Activated CD4-positive, alpha-beta T cell treated with anti-CD3 and anti-CD28 coated beads for 4 hours (primary cell): ENCODE results near the gene CHST3.

Source experiments
- DNase-seq, 2 donors: peaks; one replicate each; pipeline ENCODE4 v3.0.0-alpha.2; 2020

CHST3 gene

DNA sequence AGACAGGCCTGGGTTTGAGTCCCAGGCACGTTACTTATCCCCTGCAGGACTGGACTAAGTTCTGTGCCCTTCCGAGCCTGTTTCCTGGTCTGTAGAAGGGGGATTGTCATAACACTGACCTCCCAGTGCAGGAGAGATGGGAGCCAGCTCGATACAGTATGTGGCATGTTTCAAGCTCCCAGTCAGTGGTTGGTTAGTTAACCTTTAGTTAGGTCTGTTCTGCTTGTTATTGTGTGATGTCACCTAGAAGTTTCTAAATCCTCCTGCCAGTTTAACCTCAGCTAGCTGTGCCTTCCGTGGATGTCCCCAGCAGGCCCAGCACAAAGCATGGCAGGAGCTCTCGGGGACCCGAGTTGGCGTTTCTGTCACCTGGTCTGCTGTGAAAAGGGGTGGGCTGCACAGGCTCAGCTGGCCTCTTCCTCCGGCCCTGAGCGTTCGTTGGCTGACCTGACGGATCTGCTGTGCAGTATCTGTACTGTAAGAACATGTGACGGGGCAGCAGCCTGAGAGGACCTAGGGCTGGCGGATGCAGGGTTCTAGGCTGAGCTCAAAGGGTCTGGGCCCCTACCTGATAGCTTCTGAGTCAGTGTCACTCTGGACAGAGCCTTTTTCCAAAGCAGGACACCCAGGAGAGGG, 71.2 kb downstream of the CHST3 start:
- DNase-seq, result no peak

DNA sequence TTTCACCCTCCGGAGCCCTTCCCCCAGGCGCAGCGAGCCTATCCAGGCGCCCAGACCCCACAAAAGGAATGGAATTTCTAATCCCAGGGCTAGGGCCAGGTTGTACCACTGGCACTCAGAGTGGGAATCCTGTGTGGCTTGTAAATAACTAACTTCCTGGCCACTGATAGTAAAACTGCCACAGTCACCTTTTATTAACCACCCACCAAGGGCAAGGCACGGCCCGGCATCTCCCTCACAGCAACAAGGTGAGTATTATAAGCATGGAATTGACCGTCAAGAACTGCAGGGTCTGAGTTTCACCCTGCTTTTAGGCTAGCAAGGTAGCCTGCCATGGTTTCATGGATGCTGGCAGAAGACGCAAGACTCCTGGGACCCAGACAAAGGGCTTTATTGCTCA, 73.1 kb downstream of the CHST3 start:
- no peak for DNase-seq

- DNase-seq, result no peak
These were observed 73.6 kb downstream of the CHST3 start for GRCh38 chr10:72037811-72038210.

DNA sequence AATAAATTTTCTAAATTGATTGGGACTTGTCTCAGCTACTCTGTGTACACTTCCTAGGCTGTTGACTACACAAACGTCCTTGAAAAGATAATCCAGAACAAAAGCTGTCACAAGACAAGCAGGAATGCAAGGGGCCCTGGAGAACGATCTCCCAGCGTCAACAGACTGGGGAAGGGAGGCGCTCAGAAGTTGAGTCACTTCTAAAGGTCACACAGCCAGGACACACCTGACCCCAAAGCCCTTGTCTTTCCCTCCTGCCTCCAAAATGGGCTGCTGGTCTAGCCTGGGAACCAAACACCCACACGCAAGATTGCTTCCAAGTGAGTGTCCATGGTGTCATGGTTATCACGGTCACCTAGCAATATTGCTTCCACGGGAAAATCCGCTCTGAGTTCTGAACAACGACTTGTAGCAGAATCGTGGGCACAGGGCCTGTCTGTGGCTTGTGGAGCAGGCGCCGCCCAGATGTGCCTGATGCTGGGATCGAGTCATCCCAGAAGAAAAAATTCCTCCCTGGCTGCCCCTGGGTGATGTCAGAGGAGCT, 74.3 kb downstream of the CHST3 start:
- no peak for DNase-seq

DNA sequence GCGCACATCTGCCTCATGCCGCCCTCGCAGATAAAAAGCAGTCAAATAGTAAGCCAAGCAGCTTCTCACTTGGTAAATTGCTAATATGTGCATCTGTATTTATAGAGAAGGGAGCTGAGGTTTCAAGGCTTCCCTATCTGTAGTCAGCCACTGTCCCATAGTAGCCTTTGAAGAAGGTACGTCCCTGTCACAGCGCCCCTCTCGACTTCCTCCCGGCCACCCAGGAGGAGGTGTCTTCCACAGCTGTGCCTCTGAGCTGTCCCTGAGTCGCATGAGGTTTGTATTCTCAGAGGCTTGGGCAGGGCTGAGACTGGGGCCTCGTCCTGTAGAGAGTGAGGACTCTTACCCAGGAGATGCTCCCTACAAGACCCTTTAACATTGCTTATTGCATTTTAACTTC, 75.2 kb downstream of the CHST3 start:
- no peak for DNase-seq

DNA sequence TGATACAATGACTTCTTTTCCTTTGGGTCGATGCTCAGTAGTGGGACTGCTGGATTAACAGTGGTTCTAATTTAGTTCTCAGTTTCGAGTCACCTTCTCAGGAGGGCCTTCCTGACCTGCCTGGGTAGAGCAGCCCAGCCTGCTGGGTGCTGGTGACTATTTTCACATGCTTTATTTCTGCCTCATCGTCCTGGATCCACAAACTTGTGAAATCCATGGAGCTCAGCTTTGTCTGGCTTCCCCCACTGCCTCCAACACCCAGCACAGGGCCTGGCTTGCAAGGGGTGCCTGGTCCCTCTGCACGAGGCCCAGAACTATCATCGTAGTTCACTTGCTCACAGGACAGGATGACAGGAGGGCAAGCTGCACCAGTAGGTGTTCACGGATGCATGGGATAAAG, 77.3 kb downstream of the CHST3 start:
- no peak for DNase-seq

GRCh38 chr10:72043016-72043834, 79.0 kb downstream of the CHST3 start:
- no peak for DNase-seq

DNA sequence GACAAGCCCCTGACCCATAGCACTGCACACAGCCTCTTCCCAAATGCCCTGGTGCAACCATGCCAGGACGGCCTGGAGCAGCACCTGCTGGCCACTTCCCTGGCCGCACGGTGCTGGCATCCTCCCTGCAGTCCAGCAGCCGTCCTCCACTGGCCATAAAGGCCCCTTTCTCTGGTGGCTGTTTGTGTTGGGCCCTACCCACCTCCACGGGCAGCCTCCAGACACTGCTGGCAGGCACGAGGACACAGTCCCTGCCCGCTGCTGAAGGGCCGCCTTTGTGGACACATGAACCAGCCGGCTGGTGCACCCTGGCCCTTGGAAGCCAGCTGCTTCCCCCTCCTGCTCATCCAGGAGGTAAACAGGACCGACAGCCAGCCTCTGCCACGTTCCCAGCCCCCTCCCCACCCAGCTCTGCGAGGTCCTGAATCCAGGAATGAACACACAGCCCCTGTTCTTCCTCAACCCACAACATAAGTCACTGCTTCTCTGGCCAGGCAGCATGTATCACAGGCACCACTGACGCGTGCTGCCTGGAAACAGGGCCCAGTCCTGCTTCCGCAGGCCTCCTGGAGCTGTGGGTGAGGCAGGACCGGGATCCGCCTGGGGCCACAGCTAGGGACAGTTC, 80.3 kb downstream of the CHST3 start:
- no peak for DNase-seq

DNA sequence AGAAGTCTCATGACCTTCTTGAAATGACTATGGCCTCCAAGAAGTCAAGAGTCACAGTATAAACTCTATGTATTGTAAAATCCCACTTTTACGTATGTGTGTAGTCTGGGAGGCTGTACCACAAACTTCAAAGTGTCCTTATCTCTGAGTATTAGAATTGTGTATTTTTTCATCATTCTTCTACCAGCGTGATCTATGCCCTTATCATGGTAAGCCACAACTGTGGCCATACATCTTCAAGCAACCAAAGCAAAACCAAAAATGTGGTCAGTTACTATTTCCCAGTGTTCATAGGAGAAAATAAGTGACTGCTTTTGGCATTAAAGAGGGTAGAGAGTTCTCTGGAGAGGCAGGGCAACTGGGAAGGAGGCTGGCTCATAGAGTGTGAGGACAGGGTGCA, 81.4 kb downstream of the CHST3 start:
- DNase-seq, result no peak

- peak; percentile 82 to 94 for DNase-seq
These were observed 84.4 kb downstream of the CHST3 start for GRCh38 chr10:72048450-72049124.

DNA sequence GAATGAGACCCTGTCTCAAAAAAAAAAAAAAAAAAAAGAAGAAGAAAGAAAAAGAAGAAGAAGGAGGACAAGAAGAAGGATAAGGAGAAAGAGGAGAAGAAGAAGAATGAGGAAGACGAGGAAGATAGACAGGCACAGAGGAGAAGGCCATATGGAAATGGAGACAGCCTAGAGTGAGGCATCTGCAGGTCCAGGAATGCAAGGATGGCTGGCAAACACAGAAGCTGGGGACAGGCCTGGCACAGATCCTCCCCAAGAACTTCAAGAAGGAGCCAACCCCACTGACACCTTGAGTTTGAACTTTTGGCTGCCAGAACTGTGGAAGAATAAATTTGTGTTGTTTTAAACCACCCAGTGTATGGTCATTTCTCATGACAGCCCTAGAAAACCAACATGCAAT, 85.3 kb downstream of the CHST3 start:
- no peak for DNase-seq

DNA sequence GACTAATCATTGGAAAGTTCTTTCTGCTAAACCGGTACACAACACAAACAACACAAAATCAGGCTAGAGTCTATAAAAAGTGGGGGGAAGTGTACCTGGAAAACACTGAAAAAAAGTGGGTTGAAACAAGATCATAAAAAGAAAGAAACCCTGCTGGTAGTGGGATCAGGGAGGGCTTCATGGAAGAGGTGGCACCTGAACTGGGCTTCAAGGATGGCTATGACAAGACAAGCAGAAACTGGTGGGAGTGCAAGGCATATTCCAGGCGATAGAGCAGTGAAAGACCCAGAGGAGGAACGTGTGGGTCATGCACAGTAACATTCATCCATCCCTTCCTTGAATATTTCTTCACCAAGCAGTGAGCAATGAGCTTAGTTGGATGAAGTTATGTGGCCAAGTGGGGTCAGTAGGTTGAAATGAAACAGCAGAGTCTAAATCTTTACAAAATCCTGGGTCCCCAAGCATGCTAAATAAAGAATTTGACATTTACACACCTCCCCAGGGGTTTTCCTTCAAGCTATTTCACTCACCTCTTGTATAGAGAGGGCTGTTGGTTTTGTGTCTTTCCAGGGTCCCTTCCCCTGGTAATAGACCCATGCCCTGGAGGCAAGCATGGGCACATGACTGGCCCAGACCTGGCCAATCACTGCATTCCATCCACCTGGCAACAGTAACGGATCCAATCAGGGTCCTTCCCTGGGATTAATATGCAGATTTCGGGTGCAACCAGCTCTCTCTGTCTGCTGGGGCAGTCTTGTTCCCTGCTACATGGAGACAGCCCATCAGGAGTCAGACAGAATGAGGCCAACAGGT, 86.0 kb downstream of the CHST3 start:
- DNase-seq, result no peak

DNA sequence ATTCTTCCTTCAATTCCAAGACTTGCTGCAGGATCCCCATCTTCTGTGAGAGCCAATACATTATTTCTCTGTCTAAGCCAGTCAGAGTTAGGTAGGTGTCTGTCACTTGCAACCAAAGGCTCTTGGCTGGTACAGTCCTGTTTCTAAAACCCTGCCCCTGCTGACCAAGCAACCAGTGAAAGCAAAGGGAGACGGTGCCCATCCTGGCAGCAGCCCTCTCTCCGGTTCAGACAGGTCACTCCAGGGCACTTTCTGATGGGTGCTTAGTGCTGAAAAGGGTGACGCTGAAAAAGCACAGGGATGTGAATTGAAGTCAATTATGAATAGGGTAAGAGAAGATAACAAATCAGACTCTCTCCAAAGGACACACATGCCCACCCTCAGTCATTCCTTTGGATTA, 86.7 kb downstream of the CHST3 start:
- DNase-seq, result no peak

DNA sequence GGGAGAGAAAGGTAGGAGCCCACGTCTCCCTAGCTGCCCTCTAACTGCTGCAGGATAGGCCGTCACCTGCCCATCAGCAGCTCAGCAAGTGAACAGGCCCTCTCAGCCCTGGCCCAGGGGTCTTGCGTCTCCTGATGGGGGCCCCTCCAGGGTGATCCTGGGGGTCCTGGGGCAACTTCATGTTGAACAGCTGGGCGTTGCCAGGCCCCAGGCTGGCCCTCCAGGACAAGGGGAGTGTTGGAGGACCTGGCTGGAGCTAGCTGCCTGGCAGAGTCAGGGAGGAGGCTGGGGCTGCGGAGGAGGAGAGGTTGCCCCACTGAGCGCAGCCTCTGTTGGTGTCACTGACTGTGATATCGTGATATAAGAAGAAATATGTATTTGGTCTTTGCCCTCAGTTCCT, 89.5 kb downstream of the CHST3 start:
- no peak for DNase-seq

DNA sequence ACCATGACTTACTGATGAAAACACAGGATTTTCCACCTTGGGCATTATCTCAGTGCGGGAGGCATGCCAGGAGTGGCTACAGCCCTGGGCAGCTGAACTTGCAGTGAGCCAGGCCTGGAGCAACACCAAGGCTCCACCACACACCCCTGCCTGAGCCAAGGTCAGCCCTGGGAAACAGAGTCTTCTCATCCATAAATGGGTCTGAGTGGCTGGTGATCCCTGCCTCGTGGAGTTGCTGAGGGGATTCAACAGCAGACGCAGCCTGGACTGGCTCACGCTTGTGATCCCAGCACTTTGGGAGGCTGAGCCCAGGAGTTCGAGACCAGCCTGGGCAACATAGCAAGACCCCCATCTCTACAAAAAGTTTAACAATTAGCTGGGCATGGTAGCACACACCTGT, 91.9 kb downstream of the CHST3 start:
- no peak for DNase-seq

DNA sequence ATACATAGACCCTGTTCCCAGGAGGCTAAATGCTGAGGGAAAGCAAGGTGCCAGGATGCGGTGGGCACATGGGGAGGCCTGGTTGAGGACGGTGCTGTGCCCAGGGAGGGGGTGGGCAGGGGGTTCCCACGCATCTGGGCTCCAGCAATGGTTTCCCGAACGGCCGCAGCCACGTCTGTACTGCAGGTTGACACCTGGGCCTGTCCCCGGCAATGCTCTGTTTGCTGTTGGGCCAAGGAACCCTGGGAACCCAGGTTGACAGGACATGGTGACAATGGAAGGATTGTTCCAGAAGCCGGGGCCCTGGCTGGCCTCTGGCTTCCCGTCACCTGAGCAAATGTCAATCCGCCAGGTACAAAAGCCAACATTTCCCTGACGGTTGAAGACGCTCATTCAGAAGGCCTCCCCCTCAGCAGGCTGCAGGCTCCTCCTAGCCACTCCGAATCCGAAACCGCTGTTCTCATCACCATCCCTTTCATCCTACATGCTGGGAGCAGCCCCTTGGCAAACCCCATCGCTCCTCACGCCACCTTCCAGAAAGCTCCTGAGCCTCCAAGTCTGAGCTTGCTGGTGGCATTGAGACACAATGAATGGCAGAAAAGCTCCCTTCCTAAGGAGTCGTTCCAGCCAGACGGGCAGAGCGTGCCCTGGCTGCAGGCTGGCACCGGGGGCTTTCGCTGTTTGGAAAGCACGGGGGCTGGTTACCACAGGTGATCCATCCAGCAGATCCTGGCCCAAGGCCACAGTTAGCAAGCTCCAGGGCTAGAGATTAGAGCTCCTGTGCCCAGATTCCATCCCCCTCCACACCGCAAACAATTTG, 92.9 kb downstream of the CHST3 start:
- DNase-seq, result no peak

DNA sequence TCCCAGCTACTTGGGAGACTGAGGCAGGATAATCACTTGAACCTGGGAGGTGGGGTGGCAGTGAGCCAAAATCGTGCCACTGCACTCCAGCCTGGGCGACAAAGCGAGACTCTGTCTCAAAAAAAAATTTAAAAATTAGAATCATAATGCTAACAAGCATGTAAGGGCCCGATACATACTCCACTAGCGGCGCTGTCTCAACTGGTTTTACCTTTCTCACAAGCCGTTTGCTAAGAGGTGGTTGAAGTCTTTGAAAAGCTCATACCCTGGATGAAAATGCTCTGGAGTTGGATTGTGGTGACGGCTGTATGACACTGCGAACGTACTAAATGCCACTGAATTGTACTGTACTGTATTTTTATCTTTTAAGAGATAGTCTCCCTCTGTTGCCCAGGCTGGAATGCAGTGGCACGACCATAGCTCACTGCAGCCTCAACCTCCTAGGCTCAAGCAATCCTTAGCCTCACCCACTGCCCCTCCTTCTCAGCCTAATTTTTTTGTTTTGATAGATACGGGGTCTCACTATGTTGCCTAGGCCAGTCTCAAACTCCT, 94.2 kb downstream of the CHST3 start:
- no peak for DNase-seq

DNA sequence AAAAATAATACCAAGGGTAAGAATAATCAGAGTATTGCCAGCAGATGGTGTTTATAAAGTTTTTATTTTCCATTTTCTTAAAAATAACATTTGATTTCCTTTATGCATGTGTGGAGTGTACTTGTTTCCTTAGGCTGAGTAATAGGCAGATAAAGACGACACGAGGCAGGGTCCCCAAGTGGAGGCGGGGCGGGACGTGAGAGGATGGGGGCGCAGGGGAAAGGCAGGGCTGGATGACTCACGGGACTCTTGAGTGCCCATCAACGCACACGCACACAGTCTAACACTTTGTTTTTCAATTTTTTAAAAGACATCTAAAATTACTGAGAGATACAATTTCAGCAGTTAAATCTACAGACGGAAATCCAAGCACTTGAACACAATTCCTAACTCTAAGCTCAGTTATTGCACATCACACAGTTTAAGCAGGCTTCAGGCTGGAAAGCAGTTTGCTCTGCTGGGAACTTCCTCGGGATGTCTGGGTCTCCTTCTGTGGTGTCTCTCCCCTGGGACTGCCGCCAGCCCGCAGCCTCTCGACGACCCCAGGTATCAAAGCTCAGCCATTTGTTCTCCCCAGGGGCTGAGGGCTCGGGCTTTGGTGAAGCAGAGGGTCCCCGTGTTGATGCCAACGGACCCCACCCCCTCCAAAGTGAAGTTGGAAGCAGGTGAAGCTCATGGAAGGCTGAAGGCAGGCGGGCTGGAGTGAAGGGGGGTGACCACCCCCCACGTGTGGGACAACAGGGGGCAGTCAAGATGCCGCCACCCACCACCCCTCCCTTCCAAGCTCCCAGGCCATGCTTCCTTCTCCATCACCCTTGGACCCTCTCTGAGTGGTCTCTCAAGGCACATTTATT, 95.0 kb downstream of the CHST3 start:
- peak; percentile 53 to 58 for DNase-seq

DNA sequence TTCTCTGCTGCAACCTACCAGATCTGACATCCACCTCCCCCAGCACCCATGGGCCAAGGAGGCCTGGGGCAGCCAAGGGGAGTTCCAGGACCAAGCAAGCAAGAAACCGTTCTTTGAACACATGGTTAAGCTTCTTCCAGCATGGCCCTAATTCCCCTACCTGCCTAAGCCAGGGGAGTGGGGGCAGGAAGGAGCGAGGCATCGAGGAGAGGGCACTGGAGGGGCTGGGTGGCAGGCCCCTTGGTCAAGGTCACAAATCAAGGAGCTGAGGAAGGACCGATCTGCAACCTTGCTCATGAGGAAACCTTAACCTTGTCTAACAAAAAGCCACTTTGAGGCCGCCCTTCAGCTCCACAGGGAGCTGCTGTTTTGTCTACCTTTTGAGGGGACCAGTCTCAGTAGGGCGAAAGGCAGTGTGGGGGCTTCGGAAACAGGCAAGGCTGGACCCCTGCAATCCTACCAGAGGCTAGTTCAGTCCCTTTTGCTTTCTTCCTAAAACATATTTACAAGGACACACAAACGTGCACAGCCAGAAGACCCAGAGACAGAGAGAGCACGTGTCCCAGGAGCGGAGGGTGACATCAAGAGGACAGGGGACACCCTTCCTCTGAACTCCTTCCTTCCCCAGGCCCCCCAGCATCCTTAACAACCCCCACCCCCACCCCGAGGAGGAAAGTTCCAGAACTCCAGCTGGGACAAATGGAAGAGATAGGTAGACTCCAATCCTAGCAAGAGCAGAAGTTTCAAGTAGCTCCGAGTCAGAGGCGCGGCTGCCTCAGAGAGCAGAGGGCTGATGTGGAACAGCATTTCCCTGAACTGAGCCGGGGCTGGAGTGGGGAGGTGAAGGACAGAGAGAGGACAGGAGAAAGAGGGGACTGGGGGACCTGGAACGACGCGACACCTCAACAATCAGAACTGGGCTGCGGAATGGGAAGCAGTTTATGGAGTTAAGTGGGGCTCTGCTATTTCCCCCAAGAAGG, 95.9 kb downstream of the CHST3 start:
- no peak for DNase-seq
